ENCODE results near the gene SPNS3. TPM values are rescaled to one million over a fixed set of nuclear protein-coding genes. Genes with fewer than 3 reads are reported as not detected.

Gene SPNS3
- total and polyA plus RNA-seq, 2 donors (not counting 3 experiments of a cell fraction or from before 2014, with no cell fraction given): 0.18 to 0.66 TPM

- no peaks in the 10 kb centered on the region for H3K9me1 ChIP-seq (replicated peaks; ENCODE audit: control insufficient read depth, extremely low read depth, insufficient read depth, low read length)
- TF ChIP-seq MAX (IDR thresholded peaks at IDR 0.05; ENCODE audit: insufficient read depth, insufficient read length): no peak
- TF ChIP-seq MYC (IDR thresholded peaks at IDR 0.05; ENCODE audit: low read depth, low read length): no peak
- no peak for TF ChIP-seq GATA2 (IDR thresholded peaks at IDR 0.05; ENCODE audit: insufficient read depth, insufficient read length, low read depth, low read length)
- TF ChIP-seq EZH2 (IDR thresholded peaks at IDR 0.05; ENCODE audit: borderline replicate concordance, low read depth, low read length, severe bottlenecking): no peak
- TF ChIP-seq FOS (IDR thresholded peaks at IDR 0.05; ENCODE audit: borderline replicate concordance, insufficient read depth, low read length): no peak
- no peak for TF ChIP-seq POLR2A (IDR thresholded peaks at IDR 0.05; ENCODE audit: low read depth, low read length)
- no peak for TF ChIP-seq POLR2AphosphoS5 (IDR thresholded peaks at IDR 0.05; ENCODE audit: insufficient read depth, low read depth, low read length)
- TF ChIP-seq CTCF (IDR thresholded peaks at IDR 0.05; ENCODE audit: extremely low read depth in 1 of 2, insufficient read depth in 1 of 2, low read depth in 1 of 2, low read length in 2 of 2): no peak
- no peak for TF ChIP-seq JUN (IDR thresholded peaks at IDR 0.05; ENCODE audit: borderline replicate concordance, insufficient read depth, insufficient read length, low read depth)
- H3K36me3 ChIP-seq (ENCODE audit: control insufficient read depth in 2 of 2, extremely low read depth in 1 of 2, insufficient read depth in 2 of 2, low read length in 2 of 2): no peaks in the 10 kb centered on the region
- H3K9ac ChIP-seq (replicated peaks; ENCODE audit: extremely low read depth, insufficient read depth, low read length): no peak overlapping the region
- H3K27me3 ChIP-seq (ENCODE audit: control insufficient read depth in 2 of 2, insufficient read depth in 2 of 2, low read length in 2 of 2): no peaks in the 10 kb centered on the region
- no peak overlapping the region for H3K4me3 ChIP-seq (replicated peaks in 1 of 3; ENCODE audit: insufficient read depth in 1 of 3, low read depth in 1 of 3, low read length in 3 of 3)
- H3K27ac ChIP-seq (ENCODE audit: insufficient read depth, low read depth, low read length): no peak overlapping the region
- BruUV-seq (replicated peaks): no TSS peak
- no peak for FAIRE-seq
- DNase-seq (ENCODE audit: low read depth, low spot score): no peak
- H3K4me2 ChIP-seq (ENCODE audit: insufficient read depth, low read length): no peak overlapping the region
- ChIA-PET POLR2A (no interaction called here), CTCF (interaction anchor here (0.7 to 1.5 kb wide), 2 partner anchors 10 to 276 kb away, joined by 3 to 5 read pairs; no protein-coding TSS in a partner anchor)
- H3K9me3 ChIP-seq (replicated peaks; ENCODE audit: control insufficient read depth, insufficient read depth, low read length): no peaks in the 10 kb centered on the region
- H3K79me2 ChIP-seq (ENCODE audit: control insufficient read depth, insufficient read depth, low read length): no peaks in the 10 kb centered on the region
- no peaks in the 10 kb centered on the region for H4K20me1 ChIP-seq (replicated peaks; ENCODE audit: control insufficient read depth, extremely low read depth, insufficient read depth, low read length)
- intact Hi-C loops (cut with micrococcal nuclease): no loop called here
- no peaks in the 10 kb centered on the region for H3K4me1 ChIP-seq (ENCODE audit: control insufficient read depth, extremely low read depth, insufficient read depth, low read length)
- dilution Hi-C loops (cut with MboI; ENCODE audit: extremely low pct_ligation_motif_present, low sequenced_read_pairs): no loop called here
- H2AFZ ChIP-seq (ENCODE audit: low read depth, low read length): no peak overlapping the region
Observed at GRCh38 chr17:4475463-4475862, 41.7 kb downstream of the SPNS3 start.

Measured in endothelial cell of umbilical vein (primary cell).